KMS-11 (cell line): ENCODE measurements around the gene ACMSD.

ENCODE experiments used
- H2AFZ ChIP-seq: fragments of 200-600 bp; sonication (generic); 2 replicates; pipeline ENCODE4 v1.6.1; 2016; ENCODE audit warnings: antibody characterized with exemption, mixed run types, low read depth
- H3K27ac ChIP-seq: fragments of 200-600 bp; sonication (generic); 2 replicates; pipeline ENCODE4 v1.6.1; 2016; ENCODE audit warnings: mild to moderate bottlenecking, mixed run types
- H3K27me3 ChIP-seq: fragments of 200-600 bp; sonication (generic); 2 replicates; pipeline ENCODE4 v1.6.1; 2017; ENCODE audit warnings: mild to moderate bottlenecking, low read depth, mixed run types, moderate library complexity; ENCODE audit not compliant: insufficient read depth
- H3K36me3 ChIP-seq: fragments of 200-600 bp; sonication (generic); 2 replicates; pipeline ENCODE4 v1.6.1; 2017; ENCODE audit warnings: mild to moderate bottlenecking, mixed run types; ENCODE audit not compliant: insufficient read depth
- H3K4me1 ChIP-seq: fragments of 200-600 bp; sonication (generic); 2 replicates; pipeline ENCODE4 v1.6.1; 2016; ENCODE audit warnings: mild to moderate bottlenecking, low read depth, mixed run types; ENCODE audit not compliant: poor library complexity, severe bottlenecking
- H3K4me2 ChIP-seq: fragments of 200-600 bp; sonication (generic); 2 replicates; pipeline ENCODE4 v1.7.0; 2016; ENCODE audit warnings: mild to moderate bottlenecking, mixed run types
- H3K4me3 ChIP-seq: fragments of 200-600 bp; sonication (generic); IDR thresholded peaks from 2 replicates; pipeline ENCODE4 v1.6.1; 2017; ENCODE audit warnings: low read depth, low read length, mixed read lengths; ENCODE audit not compliant: insufficient read depth
- H3K79me2 ChIP-seq: fragments of 200-600 bp; sonication (generic); 2 replicates; pipeline ENCODE4 v1.6.1; 2016; ENCODE audit warnings: low read depth, mixed run types; ENCODE audit not compliant: insufficient read depth
- H3K9ac ChIP-seq: fragments of 200-600 bp; sonication (generic); 2 replicates; pipeline ENCODE4 v1.6.1; 2016; ENCODE audit warnings: mild to moderate bottlenecking, mixed run types
- H4K20me1 ChIP-seq: fragments of 200-600 bp; sonication (generic); 2 replicates; pipeline ENCODE4 v1.6.1; 2016; ENCODE audit warnings: mild to moderate bottlenecking, mixed run types; ENCODE audit not compliant: insufficient read depth
- CTCF ChIP-seq: fragments of 200-600 bp; sonication (generic); conservative IDR thresholded peaks from 2 replicates; pipeline ENCODE4 v1.6.1; 2017; ENCODE audit warnings: low read depth, mild to moderate bottlenecking, antibody characterized with exemption, low read length, moderate library complexity, mixed read lengths

Gene ACMSD

GRCh38 chr2:134865067-134865787 is 26.8 kb downstream of the ACMSD start:
- no peaks in the 10 kb centered on the region for H4K20me1 ChIP-seq
- H3K36me3 ChIP-seq, result no peaks in the 10 kb centered on the region
- no peaks in the 10 kb centered on the region for H3K79me2 ChIP-seq
- no peaks in the 10 kb centered on the region for H3K4me1 ChIP-seq
- no peak overlapping the region for H3K9ac ChIP-seq
- TF ChIP-seq CTCF, result no peak
- no peak overlapping the region for H3K27ac ChIP-seq
- H3K4me2 ChIP-seq, result no peak overlapping the region
- H3K27me3 ChIP-seq, result no peaks in the 10 kb centered on the region
- H2AFZ ChIP-seq, result no peak overlapping the region
- H3K4me3 ChIP-seq, result no peak overlapping the region

- Histone ChIP-seq H2AFZ (no peak overlapping the region), H3K27ac (no peak overlapping the region), H3K27me3 (no peaks in the 10 kb centered on the region), H3K79me2 (no peaks in the 10 kb centered on the region), H3K4me3 (no peak overlapping the region), H3K4me2 (no peak overlapping the region), H3K36me3 (no peaks in the 10 kb centered on the region), H4K20me1 (no peaks in the 10 kb centered on the region), H3K9ac (no peak overlapping the region), H3K4me1 (no peaks in the 10 kb centered on the region)
- no peak for TF ChIP-seq CTCF
Measured at GRCh38 chr2:134866498-134867099, 28.2 kb downstream of the ACMSD start.

GRCh38 chr2:134869946-134870736 is 31.7 kb downstream of the ACMSD start:
- H3K4me3 ChIP-seq, result no peak overlapping the region
- no peaks in the 10 kb centered on the region for H3K4me1 ChIP-seq
- no peak for TF ChIP-seq CTCF
- no peak overlapping the region for H3K9ac ChIP-seq
- H2AFZ ChIP-seq, result no peak overlapping the region
- no peak overlapping the region for H3K27ac ChIP-seq
- H3K27me3 ChIP-seq, result no peaks in the 10 kb centered on the region
- no peaks in the 10 kb centered on the region for H4K20me1 ChIP-seq
- H3K79me2 ChIP-seq, result no peaks in the 10 kb centered on the region
- H3K4me2 ChIP-seq, result no peak overlapping the region
- no peaks in the 10 kb centered on the region for H3K36me3 ChIP-seq

- H3K4me1 ChIP-seq, result no peaks in the 10 kb centered on the region
- H3K4me3 ChIP-seq, result no peak overlapping the region
- H3K27me3 ChIP-seq, result no peaks in the 10 kb centered on the region
- no peak overlapping the region for H3K4me2 ChIP-seq
- H3K9ac ChIP-seq, result no peak overlapping the region
- TF ChIP-seq CTCF, result no peak
- H3K27ac ChIP-seq, result no peak overlapping the region
- H3K79me2 ChIP-seq, result no peaks in the 10 kb centered on the region
- H3K36me3 ChIP-seq, result no peaks in the 10 kb centered on the region
- H2AFZ ChIP-seq, result no peak overlapping the region
- no peaks in the 10 kb centered on the region for H4K20me1 ChIP-seq
Measured at GRCh38 chr2:134873152-134873551, 34.7 kb downstream of the ACMSD start.
